ENCODE results near the gene ARID3C. TPM values are rescaled to one million over a fixed set of nuclear protein-coding genes. Genes with fewer than 3 reads are reported as not detected.
"Not testable (repeated sequence)": the region's sequence is repeated elsewhere in the genome, so short reads cannot be mapped to it uniquely, and the experiment has no call there.

ARID3C gene
- total RNA-seq, 1 donor from 2014 or later: not detected

DNA sequence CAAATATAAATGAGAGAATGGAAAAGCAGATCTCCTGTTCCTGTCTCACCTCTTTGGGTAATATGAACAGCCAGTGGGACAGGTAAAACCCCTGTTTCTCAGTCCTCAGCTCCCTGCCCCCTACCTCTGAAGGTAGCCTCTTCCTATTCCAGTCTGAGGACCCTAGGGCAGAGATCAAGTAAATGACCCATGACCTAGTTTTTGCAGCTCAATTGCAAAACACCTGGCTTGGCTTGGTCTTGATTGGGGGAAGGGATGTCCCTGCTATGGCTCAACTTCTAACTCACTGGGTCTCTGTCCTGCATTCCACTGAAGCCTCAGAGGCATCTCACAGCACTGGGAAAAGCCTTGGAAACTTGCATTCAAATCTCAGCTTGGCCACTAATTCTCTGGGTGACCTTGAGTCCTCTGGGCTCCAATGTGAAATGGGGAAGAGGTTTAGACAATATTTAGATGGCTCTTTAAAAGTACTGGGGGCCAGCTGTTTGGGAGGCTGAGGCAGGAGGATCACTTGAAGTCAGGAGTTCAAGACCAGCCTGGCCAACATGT, 16.0 kb upstream of the ARID3C start:
- ATAC-seq (no peak), DNase-seq (no peak)
- H3K4me3 ChIP-seq: no peak overlapping the region
- TF ChIP-seq, protein P1, sequence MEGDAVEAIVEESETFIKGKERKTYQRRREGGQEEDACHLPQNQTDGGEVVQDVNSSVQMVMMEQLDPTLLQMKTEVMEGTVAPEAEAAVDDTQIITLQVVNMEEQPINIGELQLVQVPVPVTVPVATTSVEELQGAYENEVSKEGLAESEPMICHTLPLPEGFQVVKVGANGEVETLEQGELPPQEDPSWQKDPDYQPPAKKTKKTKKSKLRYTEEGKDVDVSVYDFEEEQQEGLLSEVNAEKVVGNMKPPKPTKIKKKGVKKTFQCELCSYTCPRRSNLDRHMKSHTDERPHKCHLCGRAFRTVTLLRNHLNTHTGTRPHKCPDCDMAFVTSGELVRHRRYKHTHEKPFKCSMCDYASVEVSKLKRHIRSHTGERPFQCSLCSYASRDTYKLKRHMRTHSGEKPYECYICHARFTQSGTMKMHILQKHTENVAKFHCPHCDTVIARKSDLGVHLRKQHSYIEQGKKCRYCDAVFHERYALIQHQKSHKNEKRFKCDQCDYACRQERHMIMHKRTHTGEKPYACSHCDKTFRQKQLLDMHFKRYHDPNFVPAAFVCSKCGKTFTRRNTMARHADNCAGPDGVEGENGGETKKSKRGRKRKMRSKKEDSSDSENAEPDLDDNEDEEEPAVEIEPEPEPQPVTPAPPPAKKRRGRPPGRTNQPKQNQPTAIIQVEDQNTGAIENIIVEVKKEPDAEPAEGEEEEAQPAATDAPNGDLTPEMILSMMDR (IDR thresholded peaks at IDR 0.05): no peak
- H3K4me1 ChIP-seq: peaks cover 22% of the 10 kb centered on the region
- H3K27me3 ChIP-seq: no peaks in the 10 kb centered on the region
- no peaks in the 10 kb centered on the region for H3K9me3 ChIP-seq
- H3K27ac ChIP-seq: no peak overlapping the region
- intact Hi-C loops (cut with DNase I): no loop called here
- peaks cover 16% of the 10 kb centered on the region for H3K36me3 ChIP-seq

DNA sequence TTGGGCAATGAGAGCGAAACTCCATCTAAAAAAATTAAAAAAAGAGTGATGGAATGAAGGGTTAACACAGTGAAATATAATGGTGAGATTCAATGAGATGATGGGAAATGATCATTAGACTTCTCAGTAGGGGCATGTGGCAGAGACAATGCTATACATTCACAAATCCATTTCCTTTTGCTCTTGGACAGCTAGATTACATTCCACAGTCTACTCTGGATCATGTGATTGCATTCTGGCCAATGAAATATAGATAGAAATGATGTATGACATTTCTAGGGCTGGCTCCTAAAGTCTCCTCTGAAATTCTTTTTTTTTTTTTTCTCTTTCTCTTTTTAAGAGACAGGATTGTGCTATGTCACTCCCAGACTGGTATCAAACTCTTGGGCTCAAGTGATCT, 13.8 kb upstream of the ARID3C start:
- H3K27me3 ChIP-seq: no peaks in the 10 kb centered on the region
- no peaks in the 10 kb centered on the region for H3K9me3 ChIP-seq
- TF ChIP-seq, protein P1 (IDR thresholded peaks at IDR 0.05): no peak
- no peak overlapping the region for H3K4me3 ChIP-seq
- H3K27ac ChIP-seq: no peak overlapping the region
- peaks cover 20% of the 10 kb centered on the region for H3K4me1 ChIP-seq
- intact Hi-C loops (cut with DNase I): no loop called here
- H3K36me3 ChIP-seq: no peaks in the 10 kb centered on the region
- no peak for ATAC-seq
- no peak for DNase-seq

DNA sequence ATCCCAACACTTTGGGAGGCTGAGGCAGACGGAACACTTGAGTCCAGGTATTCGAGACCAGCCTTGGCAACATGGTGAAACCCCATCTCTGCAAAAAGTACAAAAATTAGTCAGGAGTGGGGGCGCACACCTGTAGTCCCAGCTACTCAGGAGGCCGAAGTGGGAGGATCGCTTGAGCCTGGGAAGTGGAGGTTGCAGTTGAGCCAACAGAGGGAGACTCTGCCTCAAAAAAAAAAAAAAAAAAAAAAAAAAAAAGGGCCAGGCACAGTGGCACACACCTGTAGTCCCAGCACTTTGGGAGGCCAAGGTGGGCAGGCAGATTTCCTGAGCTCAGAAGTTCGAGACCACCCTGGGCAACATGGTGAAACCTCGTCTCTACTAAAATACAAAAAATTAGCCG, 10.5 kb upstream of the ARID3C start:
- Histone ChIP-seq H3K4me1 (peaks cover 17% of the 10 kb centered on the region), H3K36me3 (peaks cover 10% of the 10 kb centered on the region)
- intact Hi-C loops (cut with DNase I); H3K9me3 ChIP-seq; ATAC-seq; H3K27ac ChIP-seq; H3K4me3 ChIP-seq; DNase-seq; H3K27me3 ChIP-seq: not testable (repeated sequence)

DNA sequence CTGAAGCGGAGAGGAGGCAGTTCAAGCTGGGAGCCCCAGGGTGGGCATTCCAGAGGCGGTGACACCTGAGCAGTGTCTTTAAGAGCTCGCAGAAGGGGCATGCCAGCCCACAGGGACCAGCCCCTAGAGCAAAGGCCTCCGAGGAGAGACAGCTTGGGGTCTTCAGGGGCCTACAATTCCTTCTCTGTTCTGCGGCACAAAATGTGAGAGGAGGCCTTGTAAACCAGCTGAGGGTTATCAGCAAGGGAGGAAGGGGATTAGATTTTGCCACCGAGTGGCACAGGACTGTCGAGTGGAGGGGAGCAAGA, 9.2 kb upstream of the ARID3C start:
- H3K36me3 ChIP-seq: peaks cover 10% of the 10 kb centered on the region
- TF ChIP-seq, protein P1 (IDR thresholded peaks at IDR 0.05): no peak
- no peaks in the 10 kb centered on the region for H3K9me3 ChIP-seq
- intact Hi-C loops (cut with DNase I): no loop called here
- H3K27ac ChIP-seq: peak overlapping the region; percentile 89
- no peaks in the 10 kb centered on the region for H3K27me3 ChIP-seq
- H3K4me3 ChIP-seq: peak overlapping the region; percentile 87
- no peak for DNase-seq
- no peak for ATAC-seq
- H3K4me1 ChIP-seq: peaks cover 17% of the 10 kb centered on the region

DNA sequence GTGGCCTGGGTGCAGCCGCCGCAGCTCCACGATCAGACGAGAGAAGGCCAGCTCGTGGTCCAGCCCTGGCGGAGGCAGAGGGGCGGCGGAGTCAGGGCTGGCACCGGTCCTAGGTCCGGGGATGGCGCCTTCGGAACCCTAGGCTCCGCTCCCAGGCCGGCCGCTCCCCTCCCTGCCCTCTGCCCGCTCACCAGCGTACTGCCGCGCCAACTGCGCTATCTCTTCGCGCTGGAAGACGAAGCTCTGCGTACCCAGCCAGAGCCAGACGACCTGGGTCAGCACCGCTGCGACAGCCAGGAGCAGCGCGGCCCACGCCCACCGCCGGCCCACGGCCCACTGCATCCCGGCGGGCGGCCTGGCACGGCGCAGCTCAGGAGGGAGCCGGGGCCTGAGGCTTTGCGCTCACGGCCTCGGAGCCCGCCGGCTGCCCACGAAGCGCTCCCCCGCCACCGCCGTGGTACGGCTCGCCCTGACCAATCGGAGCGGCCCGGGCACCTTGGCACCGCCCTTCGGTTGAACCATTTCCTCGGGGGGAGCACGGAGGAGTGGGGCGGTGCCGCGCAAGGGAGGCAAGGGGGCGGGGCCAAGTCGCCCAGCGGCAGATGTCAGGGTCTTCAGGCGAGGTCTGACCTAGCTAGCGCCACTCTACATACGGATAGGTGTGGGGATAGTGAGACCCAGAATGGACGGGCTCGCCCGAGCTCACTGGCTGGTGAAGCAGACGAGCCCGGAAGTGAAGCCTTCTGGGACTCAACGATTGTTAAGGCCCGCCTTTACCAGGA, 8.7 kb upstream of the ARID3C start, which contains the start of gene SIGMAR1:
Gene SIGMAR1, minus strand, starts transcription at position 432 of the 782 bp plus-strand sequence. Its CDS starts 90 bp downstream, at position 342.
- Histone ChIP-seq H3K9me3 (no peaks in the 10 kb centered on the region), H3K4me3 (peak within 1 kb of the TSS; percentile 87), H3K27me3 (no peaks in the 10 kb centered on the region), H3K4me1 (peaks cover 17% of the 10 kb centered on the region), H3K36me3 (peaks cover 10% of the 10 kb centered on the region), H3K27ac (peak within 1 kb of the TSS; percentile 89)
- intact Hi-C loops (cut with DNase I): no loop called here
- DNase-seq: peak; percentile 97
- TF ChIP-seq, protein P1 (IDR thresholded peaks at IDR 0.05): no peak
- peak; percentile 98 for ATAC-seq

DNA sequence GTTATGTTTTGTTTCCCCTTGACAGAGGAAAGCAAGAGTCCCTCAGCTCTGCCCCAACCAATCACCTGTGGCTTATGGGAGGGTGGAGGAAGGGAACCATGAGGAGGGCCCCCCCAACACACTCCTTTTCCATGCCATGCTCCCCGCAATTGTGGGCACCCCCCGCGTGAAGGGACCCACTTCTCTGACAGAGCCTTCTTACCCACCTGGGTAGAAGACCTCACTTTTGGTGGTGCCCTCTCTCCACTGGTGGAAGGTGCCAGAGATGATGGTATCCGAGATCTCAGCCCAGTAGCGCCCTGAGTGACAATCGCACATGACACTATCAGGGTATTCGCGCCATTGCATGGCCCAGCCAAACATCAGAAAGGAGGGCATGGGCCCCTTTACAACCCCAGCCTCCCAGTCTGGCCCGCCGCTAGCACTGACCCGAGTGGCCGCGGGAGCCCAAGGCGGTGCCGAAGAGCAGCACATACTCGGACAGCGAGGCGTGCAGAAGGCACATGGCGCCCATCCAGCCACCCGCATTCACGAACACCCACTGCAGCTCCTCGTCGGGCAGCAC, 8.0 kb upstream of the ARID3C start:
- intact Hi-C loops (cut with DNase I): no loop called here
- no peaks in the 10 kb centered on the region for H3K27me3 ChIP-seq
- ATAC-seq: no peak

More for the DNA sequence above, 8.0 kb upstream of the ARID3C start:
- H3K4me3 ChIP-seq: peak overlapping the region; percentile 87
- TF ChIP-seq, protein P1 (IDR thresholded peaks at IDR 0.05): no peak
- H3K4me1 ChIP-seq: peaks cover 17% of the 10 kb centered on the region
- no peaks in the 10 kb centered on the region for H3K9me3 ChIP-seq
- no peak for DNase-seq
- peak overlapping the region; percentile 89 for H3K27ac ChIP-seq
- H3K36me3 ChIP-seq: peaks cover 10% of the 10 kb centered on the region
